GM19023 (cell line): ENCODE measurements around the gene XPNPEP1.

Source experiments
- ATAC-seq: cut with Tn5 transposase; IDR thresholded peaks from one replicate; pipeline ENCODE4 v1.9.1; 2021; ENCODE audit warnings: mild to moderate bottlenecking, moderate library complexity; ENCODE audit not compliant: unreplicated experiment

The XPNPEP1 gene

DNA sequence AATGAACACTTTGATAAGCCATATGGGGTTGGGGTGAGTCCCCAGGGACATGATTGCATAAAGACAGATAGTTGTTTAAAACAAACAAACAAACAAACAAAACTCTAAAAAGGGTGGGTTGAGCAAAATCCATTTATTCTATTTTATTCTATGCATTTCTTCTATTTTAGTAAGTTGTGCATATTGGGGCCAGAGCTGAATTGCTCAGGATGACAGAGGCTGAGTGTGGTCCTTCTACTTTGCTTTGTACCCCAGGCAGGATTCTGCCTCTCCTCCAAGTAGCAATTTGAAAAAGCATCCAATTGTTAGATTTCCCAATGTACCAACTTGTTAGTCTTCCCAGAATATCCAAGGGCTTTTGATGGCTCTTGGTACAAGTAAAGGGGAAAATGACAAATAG, 29.2 kb upstream of the XPNPEP1 start:
- ATAC-seq = no peak

DNA sequence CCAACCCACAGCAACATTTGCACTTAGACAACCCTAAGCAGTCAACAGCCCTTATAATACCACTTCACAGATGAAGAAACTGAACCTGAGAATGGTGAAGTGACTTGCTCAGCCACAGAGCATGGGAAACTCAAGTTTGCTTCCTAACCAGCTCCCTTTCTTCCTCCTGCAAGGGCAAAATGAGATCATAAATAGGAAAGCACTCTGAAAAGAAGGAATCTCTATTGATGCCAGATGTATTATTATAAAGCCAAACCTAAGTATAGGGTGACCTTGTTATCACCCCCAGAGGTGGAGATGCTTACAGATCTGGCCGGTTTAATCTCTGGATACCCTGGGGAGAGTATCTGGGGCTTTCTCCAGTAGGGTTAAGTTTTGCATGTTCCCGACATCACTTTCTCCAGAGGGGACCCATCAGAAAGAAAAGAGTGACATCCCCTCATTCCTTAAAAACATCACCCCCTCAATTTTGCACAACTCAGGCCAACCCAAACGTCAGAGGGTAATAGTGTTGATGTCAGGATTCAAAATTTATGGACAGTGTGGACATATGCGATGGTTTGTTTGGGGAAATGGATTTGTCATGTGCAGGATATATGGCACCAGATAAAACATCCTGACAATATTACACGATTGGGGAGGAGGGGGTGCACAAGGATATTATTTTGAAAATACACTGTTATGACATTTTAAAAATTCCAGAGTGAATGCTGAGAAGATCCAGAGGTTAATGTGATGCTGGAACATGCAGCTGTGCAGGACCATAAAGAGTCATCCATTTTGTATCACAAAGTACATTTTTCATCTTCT, 24.0 kb upstream of the XPNPEP1 start:
- ATAC-seq = no peak

DNA sequence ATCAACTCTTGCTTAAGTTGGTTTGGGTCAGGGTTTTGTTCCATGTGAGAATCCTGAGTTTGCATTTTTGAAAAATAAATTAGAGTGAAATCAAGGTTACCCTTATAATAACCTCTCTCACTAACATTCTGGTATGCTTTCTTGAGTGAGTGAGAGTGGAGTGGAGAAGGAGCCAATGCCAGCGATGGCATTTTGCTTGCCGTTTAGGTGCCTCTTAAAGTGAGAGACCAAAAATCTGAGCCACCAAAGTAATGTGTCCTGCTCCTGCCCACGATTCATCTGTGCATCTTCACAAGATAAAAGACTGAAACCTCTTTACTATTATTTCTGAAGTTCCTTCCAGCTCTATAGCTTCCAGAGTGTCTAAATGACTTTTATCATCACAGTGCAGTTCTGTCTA, 23.4 kb upstream of the XPNPEP1 start:
- ATAC-seq = no peak

DNA sequence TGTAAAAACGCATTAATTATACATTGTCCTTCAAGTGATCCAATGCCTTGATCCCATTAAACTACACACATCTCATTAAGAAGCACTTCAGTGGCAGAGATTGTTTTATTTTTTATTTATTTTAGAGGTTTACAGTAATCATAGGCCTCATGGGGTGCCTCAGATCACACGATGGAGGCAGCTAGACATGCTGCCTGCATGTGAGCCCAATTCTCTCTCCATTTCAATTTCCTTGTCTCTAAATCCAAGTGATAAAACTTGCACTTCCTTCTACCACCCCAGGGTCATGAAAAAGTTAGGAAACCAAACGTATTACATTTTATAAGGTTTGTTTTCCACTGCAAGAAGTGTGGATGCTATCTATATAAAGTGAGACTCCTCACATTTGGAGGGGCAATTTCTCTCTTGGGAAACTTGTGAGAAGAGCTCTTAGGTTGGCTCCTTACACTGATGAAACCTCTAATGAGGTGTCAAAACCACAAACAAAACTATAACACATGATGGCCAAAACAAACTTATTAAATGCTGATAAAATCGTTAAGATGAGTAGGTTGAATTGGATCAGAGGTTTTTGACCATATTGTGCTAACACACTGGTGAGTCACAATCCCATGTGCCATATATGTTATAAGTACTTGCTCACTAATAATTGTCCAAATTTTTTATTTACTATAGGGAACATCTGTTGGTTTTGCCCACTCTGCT, 22.3 kb upstream of the XPNPEP1 start:
- ATAC-seq = no peak

DNA sequence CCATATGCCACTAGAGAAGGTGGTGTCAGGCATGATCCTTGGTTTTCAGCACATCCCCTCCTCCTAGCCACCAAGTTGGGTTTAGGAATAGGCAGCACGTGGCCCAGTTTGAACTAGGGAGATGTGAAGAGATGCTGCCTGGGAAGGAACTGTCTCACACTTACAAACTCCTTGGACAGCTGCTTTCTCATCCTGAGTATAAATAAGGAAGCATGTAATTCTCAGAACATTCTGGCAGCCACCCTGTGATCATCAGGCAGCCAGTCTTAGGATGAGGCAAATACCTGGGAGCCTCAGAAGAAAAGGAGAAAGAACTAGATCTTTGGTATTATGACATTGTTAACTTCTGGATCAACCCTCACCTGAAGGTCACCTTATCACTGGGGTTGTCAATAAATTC, 21.3 kb upstream of the XPNPEP1 start:
- no peak for ATAC-seq

DNA sequence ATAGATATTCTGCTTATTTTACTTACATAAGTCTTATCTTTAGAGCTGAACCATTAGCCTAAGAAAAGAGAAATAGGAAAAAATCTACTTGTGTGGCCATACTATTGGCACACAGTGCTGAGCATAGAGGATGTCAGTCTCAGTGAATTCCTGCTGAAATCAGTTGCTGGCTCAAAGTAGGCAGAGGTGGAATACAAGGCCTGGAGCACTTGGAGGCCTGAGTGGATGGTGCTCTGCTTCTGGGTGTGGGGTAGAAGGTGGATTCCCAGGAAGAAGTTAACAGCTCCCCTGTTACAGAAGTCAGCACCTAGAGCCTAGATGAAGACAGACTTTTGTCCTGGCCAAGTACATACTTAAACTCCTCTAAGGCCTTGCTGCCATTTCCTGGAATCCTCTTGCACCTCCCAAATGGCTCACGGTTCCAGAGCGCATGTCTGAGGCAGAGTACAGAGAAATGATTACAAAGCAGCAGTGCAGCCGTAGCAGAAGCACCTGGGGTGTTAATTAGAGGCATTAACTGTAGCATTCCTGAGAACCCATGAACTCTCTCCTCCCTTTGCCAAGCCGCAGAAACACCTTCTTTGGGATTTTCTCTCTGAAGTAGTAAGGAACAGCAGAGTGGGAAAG, 18.0 kb upstream of the XPNPEP1 start:
- no peak for ATAC-seq

DNA sequence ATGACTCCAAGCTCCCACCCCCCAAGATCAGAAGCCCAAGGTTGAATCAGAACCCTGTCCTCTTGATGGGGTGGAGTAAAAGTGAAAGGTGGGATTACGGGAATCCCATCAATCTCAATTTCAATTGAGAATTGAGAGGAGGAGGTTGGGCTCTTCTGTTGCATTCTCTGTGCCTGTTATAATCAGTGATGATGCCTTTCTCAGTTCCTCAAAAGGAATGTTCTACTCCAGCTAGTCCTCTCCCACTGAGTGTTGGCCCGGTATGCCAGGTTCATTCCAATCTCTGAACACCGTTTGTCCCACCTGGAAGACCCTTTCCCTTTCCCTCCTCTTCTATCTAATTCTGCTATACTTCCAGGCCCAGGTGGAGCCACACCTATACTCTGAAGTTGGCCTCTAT, 17.2 kb upstream of the XPNPEP1 start:
- no peak for ATAC-seq

DNA sequence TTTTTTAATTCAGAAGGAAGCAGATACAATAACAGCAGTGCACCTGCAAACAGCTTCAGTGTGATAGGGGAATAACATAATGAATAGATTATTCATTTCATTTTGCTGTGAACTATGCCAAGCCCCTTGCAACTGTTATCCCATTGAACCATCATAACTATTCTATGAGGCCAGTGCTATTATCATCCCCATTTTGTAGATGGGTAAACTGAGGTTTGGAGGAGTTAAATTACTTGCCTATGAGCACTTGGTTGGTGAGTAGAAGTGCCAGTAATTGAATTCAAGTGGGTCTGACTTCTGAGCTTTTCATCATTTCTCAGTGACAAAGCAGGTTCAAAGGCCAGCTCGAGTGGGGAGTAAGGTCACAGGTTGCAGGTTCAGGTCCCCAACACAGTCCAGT, 16.8 kb upstream of the XPNPEP1 start:
- no peak for ATAC-seq

DNA sequence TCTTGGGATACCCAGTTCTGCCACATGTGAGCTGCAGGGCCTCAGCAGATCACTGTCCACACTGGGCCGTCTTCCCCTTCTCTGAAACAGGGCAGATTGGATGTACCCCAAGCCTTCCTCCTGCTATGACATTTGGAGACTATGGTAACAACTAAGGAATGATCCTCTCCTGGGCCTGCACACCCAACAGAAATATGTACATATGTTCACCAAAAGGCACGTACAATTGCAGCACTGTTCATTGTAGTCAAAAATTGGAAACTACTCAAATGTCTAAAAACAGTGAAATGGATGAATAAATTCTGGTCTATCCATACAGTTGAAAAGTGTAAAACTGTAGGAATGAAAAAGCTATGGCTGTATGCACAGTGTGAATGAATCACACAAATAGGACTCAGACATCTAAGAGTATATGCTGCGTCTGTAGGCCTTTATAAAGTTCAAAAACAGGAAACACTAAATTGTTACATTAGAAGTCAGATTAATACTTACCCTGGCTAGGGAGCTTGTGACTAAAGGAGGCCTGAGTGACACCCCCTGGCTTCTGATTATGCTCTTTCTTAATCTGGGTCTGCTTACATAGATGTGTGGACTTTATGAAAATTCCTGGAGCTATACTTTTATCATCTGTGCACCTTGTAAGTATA, 16.1 kb upstream of the XPNPEP1 start:
- ATAC-seq = no peak

DNA sequence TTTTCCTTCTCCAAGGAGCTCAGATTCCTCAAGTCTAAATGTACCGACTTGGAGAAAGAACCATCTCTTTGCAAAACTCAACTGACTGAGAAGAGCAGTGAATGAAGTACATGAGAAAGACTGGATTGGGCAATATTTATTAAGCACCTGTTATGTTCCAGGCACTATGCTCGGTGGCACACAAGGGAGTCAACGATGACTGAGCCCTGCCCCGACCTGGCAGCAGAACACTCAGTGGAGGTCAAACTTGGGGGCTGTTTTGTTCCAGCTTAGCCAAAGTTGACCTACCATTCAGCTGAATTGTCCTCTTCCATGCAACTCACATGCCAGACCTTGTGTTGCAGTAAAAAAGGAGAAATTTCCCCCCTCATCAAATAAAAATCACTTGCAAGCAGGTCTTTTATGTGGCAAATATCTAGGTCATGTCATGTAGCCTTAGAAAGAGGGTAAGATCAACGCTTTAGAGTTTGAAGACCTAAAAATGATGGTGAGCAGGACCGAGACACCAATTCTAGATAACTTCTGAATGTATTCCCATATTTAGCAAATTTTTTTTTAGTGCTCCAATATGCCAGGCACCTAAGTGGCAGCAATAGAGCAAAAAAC, 14.3 kb upstream of the XPNPEP1 start:
- no peak for ATAC-seq

DNA sequence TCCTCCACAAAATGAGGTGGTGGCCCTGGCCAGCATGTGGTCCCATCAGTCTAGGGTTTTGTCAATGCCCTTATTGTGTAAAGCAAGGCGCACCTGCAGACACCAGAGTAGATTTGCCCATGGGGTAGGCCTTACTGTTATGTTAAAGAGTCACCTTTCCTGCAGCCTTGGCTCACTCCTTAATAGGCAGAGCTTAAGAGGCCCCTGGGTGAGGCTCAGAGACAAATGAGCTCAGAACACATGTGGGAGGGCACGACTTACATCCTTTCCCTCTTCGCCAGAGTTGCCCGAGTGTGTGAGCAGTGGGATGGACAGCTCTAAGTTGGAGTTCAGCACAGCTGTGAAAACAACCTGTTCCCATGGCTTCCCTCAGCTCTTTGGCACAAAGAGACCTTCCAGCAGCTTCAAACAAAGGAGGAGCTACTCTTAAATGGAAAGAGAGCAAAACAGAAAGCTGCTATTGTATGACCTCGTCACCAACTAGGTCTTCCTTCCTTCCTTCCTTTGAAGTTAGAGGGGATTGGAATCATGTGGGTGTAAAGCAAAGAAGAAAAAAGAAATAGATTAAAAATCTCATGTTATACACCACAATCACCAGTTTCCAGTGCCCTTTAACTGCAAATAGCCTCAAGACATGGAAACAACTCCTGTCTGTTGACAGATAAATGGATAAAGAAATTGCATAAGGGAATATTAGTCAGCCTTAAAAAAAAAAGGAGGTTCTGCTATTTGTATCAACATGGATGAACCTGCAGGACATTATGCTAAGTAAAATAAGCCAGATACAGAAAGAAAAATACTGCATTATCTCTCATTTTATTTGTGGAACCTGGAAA, 11.9 kb upstream of the XPNPEP1 start:
- ATAC-seq = no peak

DNA sequence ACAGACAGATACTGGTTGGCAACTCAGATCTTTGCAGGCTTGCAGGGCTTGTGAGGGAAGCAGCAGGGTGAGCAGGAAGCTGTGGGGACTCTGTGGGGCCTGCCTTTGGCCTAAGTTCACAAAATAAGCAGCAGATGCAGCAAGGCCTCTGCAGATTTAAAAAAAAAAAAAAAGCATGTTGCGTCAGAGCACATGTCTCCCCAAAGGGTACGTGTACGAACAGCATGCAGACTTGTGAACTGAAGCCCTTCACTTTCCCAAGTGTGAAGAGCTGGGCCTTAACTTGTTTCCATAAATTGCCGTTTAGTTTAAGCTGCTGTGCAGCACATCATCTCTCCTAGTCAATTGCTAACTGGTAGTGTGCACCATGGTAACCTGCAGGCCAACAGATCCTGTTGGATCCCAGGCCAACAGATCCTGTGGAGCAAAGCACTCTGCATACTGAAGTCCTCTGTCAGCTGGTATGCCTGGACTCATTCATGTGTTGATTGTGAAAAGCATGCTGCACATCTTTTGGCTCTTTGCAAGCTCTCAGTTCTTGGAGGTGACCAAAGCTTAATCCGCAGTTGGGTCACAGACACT, 10.8 kb upstream of the XPNPEP1 start:
- ATAC-seq = no peak

DNA sequence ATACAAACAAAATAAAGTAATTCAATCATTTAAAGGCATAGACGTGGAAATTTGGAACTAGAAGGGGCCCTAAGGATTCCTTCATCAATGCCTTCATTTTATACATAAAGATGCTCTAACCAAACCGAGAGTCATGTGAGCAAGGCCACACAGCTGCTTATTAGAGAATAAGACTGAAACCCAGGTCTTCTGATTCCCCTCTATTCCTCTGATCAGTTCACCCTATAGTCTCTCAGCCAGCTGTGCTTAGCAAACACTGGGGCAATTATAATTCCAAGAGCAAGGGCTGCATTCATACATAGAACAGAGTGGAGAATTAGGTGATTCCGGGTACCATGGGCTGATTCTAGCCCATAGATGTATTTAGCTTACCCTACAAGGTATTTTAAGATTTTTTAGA, 9.7 kb upstream of the XPNPEP1 start:
- ATAC-seq = no peak

DNA sequence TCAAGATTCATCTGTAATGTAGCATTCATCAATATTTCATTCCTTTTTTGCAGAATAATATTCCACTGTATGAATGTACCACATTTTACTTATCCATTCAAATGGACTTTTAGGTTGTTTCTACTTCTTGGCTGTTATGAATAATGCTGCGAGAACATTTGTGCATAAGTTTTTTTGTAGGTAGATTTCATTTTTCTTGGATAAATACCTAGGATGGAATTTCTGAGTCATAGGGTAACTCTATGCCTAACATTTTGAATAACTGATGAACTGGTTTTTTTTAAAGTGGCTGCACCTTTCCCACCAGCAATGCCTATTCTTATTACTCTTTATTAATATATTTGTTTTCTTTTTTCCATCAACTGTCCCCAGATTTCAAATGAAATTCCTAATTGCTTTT, 9.1 kb upstream of the XPNPEP1 start:
- ATAC-seq = no peak

DNA sequence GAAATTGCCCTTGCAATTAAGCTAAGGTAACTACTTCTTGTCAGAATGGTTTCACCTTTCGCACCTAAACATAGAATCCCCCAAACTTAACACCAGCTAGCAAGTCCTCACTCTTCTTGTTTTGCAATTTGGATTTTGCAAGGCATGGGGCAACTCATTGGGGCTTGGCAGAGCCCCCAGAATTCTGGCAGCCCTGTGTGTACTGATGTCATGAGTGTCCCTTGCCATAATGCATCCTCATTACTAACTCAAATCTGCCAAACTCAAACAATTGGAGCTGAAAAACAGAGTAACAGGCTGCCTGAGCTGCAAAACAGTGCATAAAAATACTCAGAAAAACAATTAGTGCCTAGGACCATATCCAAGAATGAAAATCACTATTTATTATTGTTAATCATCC, 7.9 kb upstream of the XPNPEP1 start:
- ATAC-seq = no peak

DNA sequence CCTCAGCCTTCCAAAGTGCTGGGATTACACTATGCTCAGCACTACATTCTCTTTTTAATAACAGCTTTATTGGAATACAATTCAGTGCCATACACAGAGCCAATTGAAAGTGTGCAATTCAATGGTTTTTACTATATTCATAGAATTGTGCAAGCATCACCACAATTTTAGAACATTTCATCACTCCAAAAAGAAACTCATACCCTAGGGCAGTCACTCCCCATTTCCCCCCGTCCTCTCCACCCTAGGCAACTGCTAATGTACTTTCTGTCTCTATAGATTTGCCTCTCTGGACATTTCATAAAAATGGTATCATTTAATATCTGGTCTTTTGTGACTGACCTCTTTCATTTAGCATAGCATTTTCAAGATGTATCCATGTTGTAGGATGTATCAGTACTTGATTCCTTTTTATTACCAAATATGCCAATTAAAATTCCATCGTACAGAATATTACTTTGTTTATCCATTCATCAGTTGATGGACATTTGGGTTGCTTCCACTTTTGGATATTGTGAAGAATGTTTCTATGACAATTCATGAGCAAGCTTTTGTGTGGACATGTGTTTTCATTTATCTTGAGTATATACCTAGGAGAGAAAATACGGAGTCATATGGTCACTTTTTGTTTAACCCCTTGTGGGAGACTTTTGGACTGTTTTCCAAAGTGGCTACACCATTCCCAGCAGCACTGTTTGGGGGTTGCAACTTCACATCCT, 6.3 kb upstream of the XPNPEP1 start:
- ATAC-seq = no peak

DNA sequence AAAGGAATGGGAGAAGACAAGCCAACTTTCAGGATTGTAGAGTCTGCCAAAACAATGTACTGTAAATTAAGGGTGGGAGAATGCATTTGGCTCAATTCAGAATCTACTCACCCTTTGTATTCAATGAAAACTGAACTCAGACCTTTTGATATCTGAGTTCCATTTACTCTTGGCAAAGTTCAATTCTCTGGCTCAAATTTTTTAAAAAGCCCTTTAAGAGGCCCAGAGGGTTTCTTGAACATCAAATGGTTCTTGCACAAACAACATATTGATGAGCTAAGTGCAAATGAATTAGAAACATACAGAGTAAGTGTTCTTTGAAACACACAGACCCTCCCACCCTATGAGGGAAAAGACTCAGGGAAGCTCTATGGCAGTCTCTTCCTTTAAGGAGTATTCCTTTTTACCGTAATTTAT, 5.2 kb upstream of the XPNPEP1 start:
- ATAC-seq = no peak

DNA sequence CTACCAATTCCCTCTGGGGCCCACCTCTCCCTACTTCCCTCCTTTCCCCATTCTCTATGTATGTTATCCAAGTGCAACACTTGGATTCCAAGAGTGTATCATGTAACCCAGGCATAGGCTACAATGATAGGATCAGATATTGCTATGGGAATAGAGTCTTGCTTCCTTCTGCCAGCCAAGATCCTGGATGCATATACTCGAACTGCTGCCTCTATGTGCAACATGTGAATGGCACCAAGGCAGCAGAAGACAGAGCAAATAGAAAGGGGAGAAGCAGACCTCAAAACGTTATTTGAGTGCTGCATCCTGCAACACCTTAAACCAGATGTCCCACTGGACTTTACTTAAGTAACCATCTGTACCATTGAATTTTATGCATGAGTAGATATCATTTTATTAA, 3.5 kb upstream of the XPNPEP1 start:
- ATAC-seq = no peak

DNA sequence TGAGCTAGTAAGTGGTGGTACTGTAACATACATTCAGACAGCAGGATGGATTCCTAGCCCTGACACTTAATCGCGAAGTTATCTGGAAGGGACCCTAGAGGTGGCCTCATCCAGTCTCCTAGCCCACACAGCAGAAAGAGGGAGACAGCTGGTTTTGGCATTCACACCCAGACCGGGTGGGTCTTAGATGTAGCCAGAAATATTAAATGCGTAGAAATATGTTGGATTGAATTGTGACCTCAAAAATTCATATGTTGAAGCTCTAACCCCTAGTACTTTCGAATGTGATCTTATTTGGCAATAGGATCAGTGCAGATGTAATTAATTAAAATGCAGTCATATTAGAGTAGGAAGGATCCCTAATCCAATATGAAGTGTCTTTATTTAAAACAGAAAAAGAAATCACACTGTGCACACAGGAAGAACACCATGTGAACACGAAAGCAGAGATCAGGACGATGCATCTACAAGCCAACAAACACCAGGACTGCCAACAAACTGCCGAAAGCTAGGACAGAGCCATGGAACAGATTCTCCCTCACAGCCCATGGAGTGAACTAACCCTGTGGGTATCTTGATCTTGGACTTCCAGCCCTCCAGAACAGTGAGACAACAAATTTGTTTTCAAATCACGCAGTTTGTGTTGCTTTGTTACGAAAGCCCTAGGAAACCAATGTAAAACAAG, 2.9 kb upstream of the XPNPEP1 start:
- ATAC-seq = no peak
